ENCODE results near the gene GSTM2. TPM values are rescaled to one million over a fixed set of nuclear protein-coding genes. Genes with fewer than 3 reads are reported as not detected.

GSTM2 gene
- total RNA-seq, 2 experiments from 2014 or later = 106 to 107 TPM

GRCh38 chr1:109649491-109649914, 18.4 kb upstream of the GSTM2 start:
- Histone ChIP-seq H3K27ac (ENCODE audit: low read depth in 1 of 2, low read length in 2 of 2) (no peak overlapping the region), H3K4me1 (ENCODE audit: insufficient read depth, low read length) (no peaks in the 10 kb centered on the region), H3K36me3 (ENCODE audit: insufficient read depth, low read length) (no peaks in the 10 kb centered on the region), H3K4me3 (ENCODE audit: low read length) (no peak overlapping the region), H3K27me3 (ENCODE audit: control insufficient read depth in 1 of 2, insufficient read depth in 2 of 2, low read length in 2 of 2) (no peaks in the 10 kb centered on the region), H3K9me3 (ENCODE audit: control insufficient read depth in 1 of 2, insufficient read depth in 1 of 2, low read length in 2 of 2) (no peaks in the 10 kb centered on the region)
- Mint-ChIP-seq H3K27me3 (no peaks in the 10 kb centered on the region), H3K9me3 (no peaks in the 10 kb centered on the region), H3K27ac (no peak overlapping the region), H3K4me1 (ENCODE audit: low read depth) (peaks cover 4% of the 10 kb centered on the region), H3K4me3 (no peak overlapping the region), H3K36me3 (ENCODE audit: low read depth) (no peaks in the 10 kb centered on the region)
- TF ChIP-seq CTCF (IDR thresholded peaks at IDR 0.05) = no peak
- POLR2A ChIA-PET = interaction anchor here (1.4 to 2.2 kb wide), 3 partner anchors 10 to 335 kb away, joined by 4 to 8 read pairs (median 6); partner anchors contain the start of genes AHCYL1 and GNAI3
- CTCF ChIA-PET = interaction anchor here (0.6 to 5.4 kb wide), 6 partner anchors 9 to 386 kb away, joined by 3 to 38 read pairs (median 4); partner anchors contain the start of genes AHCYL1 and GNAI3
- ATAC-seq (ENCODE audit: poor library complexity) (no peak), DNase-seq (peak in 2 of 14 experiments; percentile 7 to 24)
- intact Hi-C loops (cut with DNase I, micrococcal nuclease) = no loop called here

DNA sequence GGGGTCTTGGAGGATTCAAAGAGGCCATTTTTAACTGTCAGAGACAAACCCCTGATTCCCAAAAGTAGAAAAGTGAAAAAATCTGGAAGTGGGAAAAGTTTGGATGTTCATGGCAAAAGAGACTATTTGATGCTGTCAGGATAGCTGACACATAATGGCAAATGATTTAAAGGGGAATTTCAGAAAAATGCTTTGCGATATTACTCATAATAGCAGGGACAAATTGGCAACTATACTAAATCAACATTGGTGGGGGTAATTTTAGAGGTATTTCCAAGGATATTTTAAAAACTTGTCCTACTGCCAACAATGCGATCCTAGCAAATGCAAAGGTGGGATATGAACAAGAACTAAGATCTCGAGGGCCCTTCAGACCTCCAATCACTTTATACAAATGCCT, 17.2 kb upstream of the GSTM2 start:
- Mint-ChIP-seq H3K9me3 (no peaks in the 10 kb centered on the region), H3K27me3 (no peaks in the 10 kb centered on the region), H3K27ac (no peak overlapping the region), H3K4me3 (no peak overlapping the region), H3K4me1 (ENCODE audit: low read depth) (peaks cover 15% of the 10 kb centered on the region), H3K36me3 (ENCODE audit: low read depth) (peaks cover 2% of the 10 kb centered on the region)
- ATAC-seq (ENCODE audit: poor library complexity) = no peak
- Histone ChIP-seq H3K4me3 (ENCODE audit: low read length) (no peak overlapping the region), H3K27ac (ENCODE audit: low read depth in 1 of 2, low read length in 2 of 2) (no peak overlapping the region), H3K9me3 (ENCODE audit: control insufficient read depth in 1 of 2, insufficient read depth in 1 of 2, low read length in 2 of 2) (no peaks in the 10 kb centered on the region), H3K36me3 (ENCODE audit: insufficient read depth, low read length) (no peaks in the 10 kb centered on the region), H3K27me3 (ENCODE audit: control insufficient read depth in 1 of 2, insufficient read depth in 2 of 2, low read length in 2 of 2) (no peaks in the 10 kb centered on the region), H3K4me1 (ENCODE audit: insufficient read depth, low read length) (peaks cover 5% of the 10 kb centered on the region)
- POLR2A ChIA-PET = interaction anchor here (1.0 to 2.2 kb wide), 3 partner anchors 11 to 334 kb away, joined by 5 to 8 read pairs (median 6); partner anchors contain the start of genes AHCYL1 and GNAI3
- DNase-seq = no peak
- TF ChIP-seq CTCF (IDR thresholded peaks at IDR 0.05) = no peak
- CTCF ChIA-PET = interaction anchor here (1.2 to 5.4 kb wide), 4 partner anchors 10 to 334 kb away, joined by 3 to 38 read pairs (median 6); partner anchors contain the start of gene AHCYL1
- intact Hi-C loops (cut with DNase I, micrococcal nuclease) = no loop called here

DNA sequence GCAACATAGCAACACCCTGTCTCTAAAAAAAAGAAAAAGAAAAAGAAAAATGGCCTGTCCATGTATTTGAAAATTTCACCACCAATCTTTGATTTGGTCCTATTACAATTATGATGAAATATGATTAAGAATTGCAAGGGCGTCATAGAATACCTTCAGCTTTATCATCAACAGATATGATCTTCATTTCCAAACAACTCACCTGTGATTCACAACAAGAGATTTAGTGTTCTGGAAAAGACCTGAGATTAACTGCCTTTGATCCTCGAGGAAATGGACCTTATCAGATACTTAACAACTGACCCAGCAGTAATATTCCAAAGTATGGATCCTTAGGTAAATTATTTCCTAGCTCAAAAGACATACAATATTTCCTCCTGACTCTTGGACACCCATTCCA, 15.5 kb upstream of the GSTM2 start:
- no peak overlapping the region for H3K27ac ChIP-seq (ENCODE audit: low read depth in 1 of 2, low read length in 2 of 2)
- no peaks in the 10 kb centered on the region for H3K27me3 Mint-ChIP-seq
- POLR2A ChIA-PET = interaction anchor here (1.1 kb wide), 1 partner anchor 104 kb away, joined by 3 read pairs; the partner anchor contains the start of gene GNAI3
- DNase-seq (no peak), ATAC-seq (ENCODE audit: poor library complexity) (no peak)
- no peak for TF ChIP-seq CTCF (IDR thresholded peaks at IDR 0.05)
- no peaks in the 10 kb centered on the region for H3K27me3 ChIP-seq (ENCODE audit: control insufficient read depth in 1 of 2, insufficient read depth in 2 of 2, low read length in 2 of 2)
- no peak overlapping the region for H3K27ac Mint-ChIP-seq
- peaks cover 16% of the 10 kb centered on the region for H3K4me1 ChIP-seq (ENCODE audit: insufficient read depth, low read length)
- H3K9me3 ChIP-seq (ENCODE audit: control insufficient read depth in 1 of 2, insufficient read depth in 1 of 2, low read length in 2 of 2) = no peaks in the 10 kb centered on the region
- no peaks in the 10 kb centered on the region for H3K36me3 ChIP-seq (ENCODE audit: insufficient read depth, low read length)
- intact Hi-C loops (cut with DNase I, micrococcal nuclease) = no loop called here
- H3K4me1 Mint-ChIP-seq (ENCODE audit: low read depth) = peaks cover 30% of the 10 kb centered on the region
- H3K36me3 Mint-ChIP-seq (ENCODE audit: low read depth) = peaks cover 10% of the 10 kb centered on the region
- CTCF ChIA-PET = interaction anchor here (1.2 to 5.4 kb wide), 3 partner anchors 12 to 125 kb away, joined by 3 to 38 read pairs (median 3); no protein-coding TSS in a partner anchor
- no peak overlapping the region for H3K4me3 ChIP-seq (ENCODE audit: low read length)
- H3K9me3 Mint-ChIP-seq = no peaks in the 10 kb centered on the region
- H3K4me3 Mint-ChIP-seq = no peak overlapping the region

All from CD4-positive, alpha-beta T cell (primary cell).